ENCODE data around the gene EPS8L2. TPM values are rescaled to one million over a fixed set of nuclear protein-coding genes. Genes with fewer than 3 reads are reported as not detected.

EPS8L2 gene
- total and polyA plus RNA-seq, 11 donors, result 0.72 to 15.5 (median 1.5) TPM

GRCh38 chr11:665062-665703 lies 40.8 kb upstream of the EPS8L2 start:
- H3K4me1 ChIP-seq, result peaks cover 0 to 10% (median 2%) of the 10 kb centered on the region in 12 donors
- DNase-seq (no peak), ATAC-seq (peak in 1 of 4 donors; percentile 16)
- no peak overlapping the region for H3K4me3 ChIP-seq
- no peaks in the 10 kb centered on the region for H3K27me3 ChIP-seq
- H3K27ac ChIP-seq, result peak overlapping the region in 8 of 12 donors; percentile 2 to 54 (median 11)
- H3K36me3 ChIP-seq, result peaks cover 0 to 41% (median 13%) of the 10 kb centered on the region in 9 donors
- no peaks in the 10 kb centered on the region for H3K9me3 ChIP-seq
- 72 to 82% (median 79%) methylated on average over 9 to 15 of the region's 15 CpGs for WGBS, 4 donors
- intact Hi-C loops (cut with DNase I), result loop anchor here in 1 of 10 donors (10.0 kb wide), 1 partner anchor 60 kb away; no protein-coding TSS in a partner anchor
- TF ChIP-seq POLR2A (IDR thresholded peaks at IDR 0.05), result no peak

DNA sequence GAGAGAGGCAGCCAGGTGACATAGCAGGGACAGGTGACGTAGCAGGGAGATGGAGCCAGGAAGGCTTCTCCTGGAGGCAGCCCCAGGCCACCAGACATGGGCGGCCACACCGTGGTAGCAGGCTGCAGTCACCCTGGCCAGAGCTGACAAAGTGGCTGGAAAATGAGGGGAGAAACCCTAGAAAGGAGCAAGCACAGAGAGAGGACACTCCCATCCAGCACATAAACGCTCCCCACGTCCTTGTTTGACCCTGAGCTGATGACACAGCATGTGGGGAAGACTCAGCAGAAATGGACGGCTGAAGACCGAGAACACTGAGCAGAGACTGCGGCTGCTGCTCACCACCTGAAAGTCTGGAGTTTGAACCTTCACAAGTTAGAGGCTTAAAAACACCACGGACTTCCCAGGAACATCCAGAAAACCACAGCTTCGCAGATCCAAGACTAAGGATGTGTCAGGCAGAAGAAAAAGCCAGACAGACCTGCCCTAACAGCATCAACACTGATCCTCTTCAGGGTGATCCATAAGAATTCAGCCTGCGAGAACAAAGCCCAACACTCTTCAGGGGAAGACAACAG lies 40.2 kb upstream of the EPS8L2 start:
- Histone ChIP-seq H3K36me3 (peaks cover 0 to 37% (median 10%) of the 10 kb centered on the region in 9 donors), H3K27me3 (no peaks in the 10 kb centered on the region), H3K9me3 (no peaks in the 10 kb centered on the region), H3K4me1 (peaks cover 0 to 10% (median 2%) of the 10 kb centered on the region in 12 donors), H3K4me3 (no peak overlapping the region), H3K27ac (peak overlapping the region in 8 of 12 donors; percentile 2 to 54 (median 22))
- TF ChIP-seq POLR2A (IDR thresholded peaks at IDR 0.05) (no peak), CTCF (IDR thresholded peaks at IDR 0.05) (no peak)
- intact Hi-C loops (cut with DNase I), result loop anchor here in 1 of 10 donors (10.0 kb wide), 1 partner anchor 59 kb away; no protein-coding TSS in a partner anchor
- no peak for DNase-seq
- ATAC-seq, result peak; percentile 45 to 80 (median 68)
- WGBS, 4 donors, result 70 to 78% (median 74%) methylated on average over 11 of the region's 11 CpGs

DNA sequence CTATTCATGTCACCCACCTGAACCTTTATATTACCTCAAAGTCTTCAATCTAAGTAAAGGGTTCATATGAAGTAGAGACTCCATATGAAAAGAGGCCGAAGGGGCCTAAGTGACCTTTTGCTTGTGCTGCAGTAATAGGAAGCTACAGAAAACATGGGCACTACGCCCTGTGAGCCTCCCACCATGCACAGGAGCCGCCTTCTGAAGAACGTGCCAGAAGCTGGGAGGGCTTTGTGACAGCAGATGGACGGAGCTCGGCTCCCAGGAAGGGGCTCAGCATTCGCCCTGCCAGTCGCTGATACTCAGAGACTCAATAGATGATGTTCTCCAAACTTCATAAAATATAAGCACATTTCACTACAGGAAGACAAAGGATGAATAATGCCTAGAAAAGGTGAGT lies 32.2 kb upstream of the EPS8L2 start:
- WGBS, 4 donors, result 94 to 95% (median 94%) methylated on average over 8 of the region's 8 CpGs
- intact Hi-C loops (cut with DNase I), result no loop called here
- no peak for DNase-seq
- Histone ChIP-seq H3K36me3 (peaks cover 2 to 74% (median 62%) of the 10 kb centered on the region in 9 donors), H3K4me3 (no peak overlapping the region), H3K27ac (no peak overlapping the region), H3K9me3 (no peaks in the 10 kb centered on the region), H3K4me1 (no peaks in the 10 kb centered on the region), H3K27me3 (no peaks in the 10 kb centered on the region)
- no peak for ATAC-seq
- TF ChIP-seq CTCF (IDR thresholded peaks at IDR 0.05) (no peak), POLR2A (IDR thresholded peaks at IDR 0.05) (no peak)

DNA sequence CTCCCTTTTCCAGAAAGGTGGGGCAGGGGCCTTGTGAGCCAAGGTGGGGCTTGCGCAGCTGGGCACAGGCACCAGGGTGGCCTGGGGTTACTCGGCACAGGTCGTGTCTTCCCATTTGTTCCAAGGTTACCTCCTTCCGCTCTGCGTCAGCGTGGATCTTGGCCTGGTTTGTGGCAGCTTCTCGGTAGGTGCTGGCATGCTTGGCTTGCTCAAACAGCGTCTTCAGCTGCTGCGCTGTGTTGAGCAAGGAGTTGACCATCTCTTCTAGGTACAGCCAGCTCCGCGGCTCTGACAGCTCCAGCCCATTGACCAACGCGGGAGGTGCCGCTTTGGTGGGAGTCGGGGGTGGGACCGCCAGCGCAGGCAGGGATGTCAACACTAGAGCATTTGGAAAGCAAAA lies 31.6 kb upstream of the EPS8L2 start:
- Histone ChIP-seq H3K4me1 (no peaks in the 10 kb centered on the region), H3K4me3 (no peak overlapping the region), H3K27me3 (no peaks in the 10 kb centered on the region), H3K27ac (no peak overlapping the region), H3K36me3 (peaks cover 2 to 79% (median 66%) of the 10 kb centered on the region in 9 donors), H3K9me3 (no peaks in the 10 kb centered on the region)
- TF ChIP-seq CTCF (IDR thresholded peaks at IDR 0.05), result no peak
- no peak for TF ChIP-seq POLR2A (IDR thresholded peaks at IDR 0.05)
- no peak for ATAC-seq
- no peak for DNase-seq
- intact Hi-C loops (cut with DNase I), result no loop called here
- 89 to 93% (median 90%) methylated on average over 17 of the region's 17 CpGs for WGBS, 4 donors
